RWPE2 (cell line): ENCODE data around the gene SP140.
"Not testable (repeated sequence)": the region's sequence is repeated elsewhere in the genome, so short reads cannot be mapped to it uniquely, and the experiment has no call there.

ENCODE experiments used
- ATAC-seq: fragments of 200-7000 bp; cut with Tn5 transposase; 3 replicates; pipeline ENCODE4 v1.9.1; 2021; ENCODE audit warnings: low read depth
- DNase-seq: peaks from one replicate; pipeline ENCODE4 v3.0.0-alpha.2; 2020; ENCODE audit warnings: low spot score
- H3K27ac ChIP-seq: fragments of 450-650 bp; 2 replicates; pipeline ENCODE4 v1.5.1; 2017; ENCODE audit warnings: mild to moderate bottlenecking; ENCODE audit not compliant: poor library complexity, severe bottlenecking
- H3K27me3 ChIP-seq: fragments of 250-450 bp; sonication (Bioruptor Pico); 2 replicates; pipeline ENCODE4 v1.5.1; 2021; ENCODE audit warnings: mild to moderate bottlenecking, moderate library complexity; ENCODE audit not compliant: insufficient read depth, poor library complexity, severe bottlenecking
- H3K36me3 ChIP-seq: fragments of 250-450 bp; sonication (Bioruptor Pico); 2 replicates; pipeline ENCODE4 v1.5.1; 2020; ENCODE audit warnings: low read depth, mild to moderate bottlenecking, moderate library complexity
- H3K4me1 ChIP-seq: fragments of 250-450 bp; sonication (Bioruptor Pico); 2 replicates; pipeline ENCODE4 v1.5.1; 2021; ENCODE audit warnings: mild to moderate bottlenecking, moderate library complexity; ENCODE audit not compliant: insufficient read depth, poor library complexity, severe bottlenecking
- H3K4me3 ChIP-seq: fragments of 250-450 bp; sonication (Bioruptor Pico); 2 replicates; pipeline ENCODE4 v1.5.1; 2021; ENCODE audit warnings: mild to moderate bottlenecking, moderate library complexity; ENCODE audit not compliant: severe bottlenecking
- H3K9me3 ChIP-seq: fragments of 250-450 bp; sonication (Bioruptor Pico); 2 replicates; pipeline ENCODE4 v1.5.1; 2021; ENCODE audit warnings: mild to moderate bottlenecking, moderate library complexity; ENCODE audit not compliant: severe bottlenecking
- CTCF ChIP-seq: fragments of 450-650 bp; IDR thresholded peaks from one replicate; pipeline ENCODE4 v1.5.1; 2017; ENCODE audit warnings: mild to moderate bottlenecking, moderate library complexity; ENCODE audit not compliant: poor library complexity, severe bottlenecking

The SP140 gene

GRCh38 chr2:230329946-230330605, 104.5 kb downstream of the SP140 start:
- ATAC-seq: no peak
- H3K4me1 ChIP-seq: peaks cover 8% of the 10 kb centered on the region
- no peaks in the 10 kb centered on the region for H3K27me3 ChIP-seq
- no peak for TF ChIP-seq CTCF
- H3K9me3 ChIP-seq: no peaks in the 10 kb centered on the region
- DNase-seq: no peak
- H3K27ac ChIP-seq: no peak overlapping the region
- peaks cover 25% of the 10 kb centered on the region for H3K36me3 ChIP-seq
- no peak overlapping the region for H3K4me3 ChIP-seq

GRCh38 chr2:230330725-230331124, 105.2 kb downstream of the SP140 start:
- DNase-seq (no peak), ATAC-seq (no peak)
- peaks cover 25% of the 10 kb centered on the region for H3K36me3 ChIP-seq
- no peak overlapping the region for H3K4me3 ChIP-seq
- no peaks in the 10 kb centered on the region for H3K27me3 ChIP-seq
- no peaks in the 10 kb centered on the region for H3K9me3 ChIP-seq
- H3K27ac ChIP-seq: no peak overlapping the region
- TF ChIP-seq CTCF: no peak
- H3K4me1 ChIP-seq: peaks cover 8% of the 10 kb centered on the region

- Histone ChIP-seq H3K4me1 (no peaks in the 10 kb centered on the region), H3K27ac (no peak overlapping the region), H3K4me3 (no peak overlapping the region), H3K9me3 (no peaks in the 10 kb centered on the region), H3K27me3 (no peaks in the 10 kb centered on the region), H3K36me3 (peaks cover 22% of the 10 kb centered on the region)
- TF ChIP-seq CTCF: no peak
- DNase-seq (no peak), ATAC-seq (no peak)
Observed at GRCh38 chr2:230335461-230335863, 109.9 kb downstream of the SP140 start.

- no peaks in the 10 kb centered on the region for H3K27me3 ChIP-seq
- no peak overlapping the region for H3K27ac ChIP-seq
- no peaks in the 10 kb centered on the region for H3K9me3 ChIP-seq
- ATAC-seq: no peak
- H3K4me3 ChIP-seq: no peak overlapping the region
- TF ChIP-seq CTCF: no peak
- H3K4me1 ChIP-seq: no peaks in the 10 kb centered on the region
- peaks cover 22% of the 10 kb centered on the region for H3K36me3 ChIP-seq
- no peak for DNase-seq
Observed at GRCh38 chr2:230335864-230336506, 110.4 kb downstream of the SP140 start.

GRCh38 chr2:230341936-230342528, 116.5 kb downstream of the SP140 start:
- not testable (repeated sequence) for DNase-seq, H3K4me3 ChIP-seq, H3K9me3 ChIP-seq, H3K4me1 ChIP-seq, H3K36me3 ChIP-seq, H3K27me3 ChIP-seq, H3K27ac ChIP-seq, ATAC-seq

GRCh38 chr2:230343041-230343624, 117.6 kb downstream of the SP140 start:
- not testable (repeated sequence) for H3K4me1 ChIP-seq, ATAC-seq, H3K27ac ChIP-seq, H3K36me3 ChIP-seq, H3K9me3 ChIP-seq, DNase-seq, H3K27me3 ChIP-seq, H3K4me3 ChIP-seq
